HUES48 (cell line): Measurements from ENCODE around the gene KRI1.
A peak's percentile ranks its signal among the peaks of the same experiment; 100 is the strongest.
"Not testable (repeated sequence)": the region's sequence is repeated elsewhere in the genome, so short reads cannot be mapped to it uniquely, and the experiment has no call there.

ENCODE experiments used
- H3K27ac ChIP-seq: one replicate; pipeline ENCODE4 v1.7.0; 2013; ENCODE audit warnings: low read depth, low read length, inconsistent platforms
- H3K27me3 ChIP-seq: 2 replicates; pipeline ENCODE4 v1.6.1; 2013; ENCODE audit warnings: mild to moderate bottlenecking, low read length; ENCODE audit not compliant: control insufficient read depth, insufficient read depth
- H3K36me3 ChIP-seq: 2 replicates; pipeline ENCODE4 v1.6.1; 2013; ENCODE audit warnings: low read length; ENCODE audit not compliant: control insufficient read depth, insufficient read depth
- H3K4me1 ChIP-seq: 2 replicates; pipeline ENCODE4 v1.6.1; 2013; ENCODE audit warnings: mild to moderate bottlenecking, low read length; ENCODE audit not compliant: control insufficient read depth, insufficient read depth
- H3K4me3 ChIP-seq: 2 replicates; pipeline ENCODE4 v1.5.1; 2013; ENCODE audit warnings: mild to moderate bottlenecking, low read depth, low read length
- H3K9ac ChIP-seq: 2 replicates; pipeline ENCODE4 v1.6.1; 2013; ENCODE audit warnings: mild to moderate bottlenecking, low read depth, low read length, moderate library complexity
- H3K9me3 ChIP-seq: 2 replicates; pipeline ENCODE4 v1.6.1; 2013; ENCODE audit warnings: low read length; ENCODE audit not compliant: control insufficient read depth, insufficient read depth

KRI1 gene

DNA sequence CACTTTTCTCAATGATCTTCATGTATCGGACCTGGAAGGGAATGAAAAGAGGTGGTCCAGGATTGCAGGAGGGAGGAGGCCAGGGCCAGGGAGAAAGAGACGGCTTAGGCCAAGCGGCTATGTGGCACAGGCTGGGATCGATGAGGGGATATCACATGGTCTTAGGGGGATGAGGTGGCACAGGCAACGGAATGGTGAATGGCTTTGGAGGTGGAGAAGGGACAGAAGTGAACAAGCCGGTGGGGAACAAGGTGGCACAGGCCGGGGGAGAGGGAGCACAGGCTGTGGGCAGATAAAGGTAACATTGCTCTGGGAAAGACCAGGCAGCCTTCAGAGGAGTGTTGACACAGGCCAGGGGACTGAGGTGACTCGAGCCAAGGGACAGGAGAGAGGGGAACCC, 8.7 kb upstream of the KRI1 start:
- H3K36me3 ChIP-seq = peaks cover 33% of the 10 kb centered on the region
- no peak overlapping the region for H3K27ac ChIP-seq
- no peaks in the 10 kb centered on the region; the same call in 1 of the 2 replicates for H3K4me1 ChIP-seq
- no peak overlapping the region for H3K9ac ChIP-seq
- H3K9me3 ChIP-seq = no peaks in the 10 kb centered on the region
- no peaks in the 10 kb centered on the region for H3K27me3 ChIP-seq
- no peak overlapping the region for H3K4me3 ChIP-seq

DNA sequence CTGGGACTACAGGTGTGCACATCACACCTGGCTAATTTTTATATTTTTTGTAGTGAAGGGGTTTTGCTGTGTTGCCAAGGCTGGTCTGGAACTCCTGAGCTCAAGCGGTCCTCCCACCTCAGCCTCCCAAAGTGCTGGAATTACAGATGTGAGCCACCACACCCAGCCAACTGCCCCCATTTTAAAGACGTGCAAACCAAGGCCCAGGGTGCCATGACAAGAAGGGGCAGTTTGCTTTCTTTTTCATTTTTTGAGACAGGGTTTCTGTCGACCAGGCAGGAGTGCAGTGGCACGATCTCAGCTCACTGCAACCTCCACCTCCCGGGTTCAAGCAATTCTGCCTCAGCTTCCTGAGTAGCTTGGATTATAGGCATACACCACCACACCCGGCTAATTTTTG, 8.0 kb upstream of the KRI1 start:
- not testable (repeated sequence) for H3K27me3 ChIP-seq, H3K9me3 ChIP-seq, H3K4me3 ChIP-seq, H3K9ac ChIP-seq, H3K27ac ChIP-seq, H3K4me1 ChIP-seq
- H3K36me3 ChIP-seq = peaks cover 29% of the 10 kb centered on the region

DNA sequence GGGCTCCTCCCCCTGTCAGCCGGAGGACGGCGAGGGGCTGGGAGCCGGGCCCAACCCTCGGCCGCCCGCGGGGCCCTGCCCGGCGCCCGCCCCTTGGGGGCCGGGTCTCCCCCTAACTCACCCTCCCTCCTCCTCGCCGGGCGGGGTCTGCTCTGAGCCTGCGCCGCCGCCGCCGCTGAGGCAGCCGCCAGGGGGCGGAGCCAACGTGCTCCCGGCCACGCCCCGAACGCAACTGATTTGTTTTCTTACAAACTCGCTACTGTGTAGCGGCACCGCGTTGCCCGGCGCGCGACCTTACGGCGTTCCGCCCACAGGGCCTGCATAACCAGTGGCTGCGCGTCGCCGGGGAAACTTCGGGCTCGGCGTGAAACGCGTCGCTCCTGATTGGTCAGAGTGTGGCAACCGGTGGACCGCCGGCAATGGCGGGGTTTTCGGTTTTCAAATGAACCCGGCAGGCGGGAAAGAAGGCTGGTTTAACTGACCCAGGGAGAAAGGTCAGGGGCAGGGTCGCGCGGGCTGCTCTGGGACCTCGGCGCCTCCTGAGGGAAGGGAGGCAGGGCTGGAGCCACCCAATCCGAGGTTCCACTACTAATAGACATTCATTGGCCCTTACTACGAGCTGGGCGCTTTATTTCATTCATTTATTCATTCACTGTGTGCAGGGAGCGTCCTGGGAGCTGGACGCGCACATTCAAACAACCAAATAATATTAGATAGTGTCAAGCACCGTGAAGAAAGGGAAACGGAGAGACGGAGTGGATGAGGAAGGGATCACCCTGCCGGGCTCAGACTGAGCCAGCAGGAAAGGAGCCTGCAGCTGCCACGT, 3.2 kb upstream of the KRI1 start, which contains the start of gene CDKN2D:
Gene CDKN2D, minus strand, starts transcription at position 154 of the 826 bp plus-strand sequence. CDS start 326 bp downstream, outside the sequence.
- H3K4me3 ChIP-seq = peak within 1 kb of the TSS; percentile 68
- H3K9me3 ChIP-seq = no peaks in the 10 kb centered on the region
- H3K9ac ChIP-seq = peak within 1 kb of the TSS; percentile 83
- peaks cover 13% of the 10 kb centered on the region for H3K27me3 ChIP-seq
- H3K4me1 ChIP-seq = peaks cover 11% of the 10 kb centered on the region
- H3K36me3 ChIP-seq = peaks cover under 1% of the 10 kb centered on the region
- H3K27ac ChIP-seq = peak within 1 kb of the TSS; percentile 99

DNA sequence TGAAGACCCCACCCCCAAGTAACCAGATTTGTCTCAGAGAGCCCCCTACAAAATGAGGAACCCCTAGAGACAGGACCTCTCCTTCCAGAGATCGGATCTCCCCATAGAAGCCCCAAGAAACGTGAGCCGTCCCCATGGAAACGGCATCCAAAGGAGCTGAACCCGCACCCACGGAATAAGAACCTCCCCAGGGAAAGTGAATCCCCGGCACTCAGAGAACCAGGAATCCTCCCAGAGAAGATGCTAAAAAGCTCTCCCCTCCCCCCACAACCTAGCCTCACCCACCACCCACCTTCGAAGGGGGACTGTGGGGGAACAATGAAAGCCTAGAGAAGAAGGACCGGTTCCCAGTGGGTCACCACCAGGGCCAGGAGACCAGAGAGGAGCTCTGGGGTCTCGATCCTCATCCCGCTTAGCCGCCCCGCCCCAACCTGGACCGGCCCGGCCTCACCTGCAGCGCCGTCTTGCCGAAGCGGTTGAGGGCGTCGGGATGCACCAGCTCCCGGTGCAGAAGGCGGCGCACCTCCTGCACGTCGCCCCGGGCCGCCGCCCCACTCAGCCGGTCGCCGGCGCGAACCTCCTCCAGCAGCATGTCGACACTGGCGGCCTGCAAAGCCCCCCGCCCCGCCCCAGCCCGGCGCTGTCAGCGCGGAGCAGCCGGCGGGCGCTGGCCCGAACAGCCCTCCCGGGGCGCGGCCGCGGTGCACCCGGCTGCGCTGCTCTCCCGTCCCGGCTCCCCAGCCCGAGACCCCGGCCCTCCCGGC, 2.4 kb upstream of the KRI1 start:
- Histone ChIP-seq H3K27me3 (peaks cover 13% of the 10 kb centered on the region), H3K9me3 (no peaks in the 10 kb centered on the region), H3K4me3 (peak overlapping the region; percentile 58), H3K36me3 (0 out of 2 replicates have a peak, but pooled peaks cover 3% of the 10 kb centered on the region), H3K9ac (no peak overlapping the region), H3K27ac (peak overlapping the region; percentile 50), H3K4me1 (peaks cover 11% of the 10 kb centered on the region)

DNA sequence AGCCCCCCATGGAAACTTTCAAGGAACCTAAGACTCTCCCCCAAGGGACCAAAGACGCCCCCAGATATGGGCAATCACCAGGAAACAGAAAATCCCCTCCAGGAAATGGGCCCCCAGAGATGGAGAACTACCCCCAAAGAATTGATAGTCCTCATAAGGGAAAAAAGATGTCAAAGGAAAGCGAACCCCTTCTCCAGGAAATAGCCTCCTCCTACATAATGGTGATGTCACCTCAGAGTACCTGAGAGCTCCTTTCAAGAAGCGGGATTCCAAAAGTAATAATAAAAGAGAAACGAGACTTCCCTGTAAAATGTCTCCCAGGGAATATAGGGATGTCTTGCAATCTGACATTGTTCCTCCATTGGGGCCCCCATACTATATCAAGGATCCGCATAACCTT, 1.8 kb upstream of the KRI1 start:
- Histone ChIP-seq H3K27me3 (peaks cover 13% of the 10 kb centered on the region), H3K9me3 (no peaks in the 10 kb centered on the region), H3K4me3 (peak overlapping the region; percentile 58), H3K9ac (no peak overlapping the region), H3K4me1 (peaks cover 11% of the 10 kb centered on the region), H3K36me3 (peaks cover 5% of the 10 kb centered on the region), H3K27ac (no peak overlapping the region)

DNA sequence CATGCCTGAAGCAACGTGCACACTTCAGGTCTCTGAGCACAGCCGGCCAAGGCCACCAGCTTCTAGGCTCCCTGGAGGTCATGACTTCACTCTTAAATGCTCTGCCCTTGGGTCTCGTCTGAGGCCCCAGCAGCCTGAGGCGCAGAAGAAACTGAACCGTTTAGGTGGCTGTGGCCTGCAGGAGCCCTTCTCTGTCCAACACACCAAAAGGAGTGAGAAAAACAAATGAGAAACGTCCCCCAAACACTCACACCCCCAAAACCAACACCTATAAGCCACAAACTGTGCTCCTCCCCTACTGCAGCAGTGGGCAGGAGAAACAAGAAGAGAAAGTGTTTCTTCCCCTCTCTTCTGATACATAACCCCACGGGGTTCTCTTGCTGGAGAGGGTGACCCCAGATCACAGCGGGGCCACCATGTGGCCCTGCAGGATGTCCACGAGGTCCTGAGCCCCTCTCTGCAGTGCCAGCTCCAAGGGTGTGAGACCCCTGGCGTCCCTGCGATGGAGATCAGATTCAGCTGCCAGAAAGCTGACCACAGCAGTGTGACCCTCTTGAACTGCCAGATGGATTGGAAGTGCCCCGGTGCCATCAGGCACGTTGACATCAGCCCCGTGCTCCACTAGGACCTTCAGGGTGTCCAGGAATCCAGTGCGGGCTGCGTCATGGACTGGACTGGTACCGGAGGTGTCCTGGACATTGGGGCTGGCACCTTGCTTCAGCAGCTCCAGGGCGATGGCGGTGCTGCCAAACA, 1.0 kb upstream of the KRI1 start:
- Histone ChIP-seq H3K9me3 (no peaks in the 10 kb centered on the region), H3K4me1 (peaks cover 11% of the 10 kb centered on the region), H3K4me3 (no peak overlapping the region), H3K27ac (no peak overlapping the region), H3K36me3 (peaks cover 9% of the 10 kb centered on the region), H3K9ac (no peak overlapping the region), H3K27me3 (peaks cover 13% of the 10 kb centered on the region)

DNA sequence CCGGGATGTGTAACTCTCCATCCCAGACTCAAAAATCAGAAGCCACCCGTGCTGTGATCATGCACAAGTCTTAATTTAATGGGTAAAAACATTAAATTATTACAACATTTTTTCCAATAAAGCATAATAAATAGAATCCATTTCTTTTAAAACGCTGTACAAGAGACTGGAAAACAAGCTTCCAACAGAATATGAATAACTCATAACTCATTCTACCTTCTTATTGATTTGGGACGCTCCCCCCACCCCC, 523 bp upstream of the KRI1 start:
- Histone ChIP-seq H3K9me3 (no peaks in the 10 kb centered on the region), H3K9ac (no peak overlapping the region), H3K27me3 (peaks cover 13% of the 10 kb centered on the region), H3K27ac (no peak overlapping the region), H3K4me1 (peaks cover 11% of the 10 kb centered on the region), H3K36me3 (peaks cover 11% of the 10 kb centered on the region), H3K4me3 (peak overlapping the region; percentile 83)

DNA sequence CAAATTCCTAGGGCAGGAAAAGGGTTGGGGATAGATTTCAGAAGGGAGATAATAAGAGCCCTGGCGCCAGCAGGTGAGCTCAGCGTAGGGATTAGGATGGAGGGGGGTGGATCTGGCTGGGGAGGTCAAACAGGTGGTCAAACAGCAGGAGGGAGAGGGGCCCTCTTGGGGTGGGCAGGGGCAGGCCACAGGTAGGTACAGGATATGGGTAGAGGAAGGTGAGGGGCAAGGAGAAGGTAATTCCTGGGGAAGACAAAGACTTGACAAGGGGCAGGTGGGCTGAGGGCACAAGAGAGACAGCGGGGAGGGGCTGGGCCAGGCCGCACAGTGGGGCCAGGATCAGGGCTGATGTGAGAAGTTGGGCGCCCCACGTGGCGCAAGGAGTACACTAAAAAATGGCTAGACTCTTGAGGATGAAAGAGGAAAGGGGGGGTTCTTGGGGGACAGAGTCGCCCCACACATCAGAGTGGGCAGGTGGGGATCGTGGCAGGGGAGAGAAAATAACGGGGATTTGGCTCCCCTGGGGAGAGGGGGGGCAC, 713 bp downstream of the KRI1 start:
- Histone ChIP-seq H3K4me1 (peaks cover 11% of the 10 kb centered on the region), H3K36me3 (peaks cover 24% of the 10 kb centered on the region)

DNA sequence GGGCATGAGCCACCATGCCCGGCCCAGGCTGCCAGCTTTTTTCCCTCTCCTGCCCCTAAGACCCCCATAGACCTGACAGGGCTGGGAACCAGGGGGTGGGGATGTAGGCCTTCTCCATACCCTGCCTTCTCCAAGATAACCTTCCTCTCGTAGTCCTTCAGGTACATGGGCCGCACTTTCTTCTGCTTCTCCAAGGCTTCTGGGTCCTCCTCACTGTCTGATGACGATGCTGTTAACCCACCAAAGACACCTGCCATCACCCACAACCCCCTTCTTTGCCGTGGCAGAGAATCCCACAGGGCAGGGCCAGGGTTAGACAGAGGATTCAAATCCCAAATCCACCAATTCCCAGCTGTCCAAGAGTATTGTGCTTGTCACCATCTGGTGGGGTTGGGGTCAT, 3.2 kb downstream of the KRI1 start:
- Histone ChIP-seq H3K4me1 (peaks cover 6% of the 10 kb centered on the region), H3K4me3 (no peak overlapping the region), H3K9me3 (no peaks in the 10 kb centered on the region), H3K27ac (no peak overlapping the region), H3K27me3 (peaks cover 10% of the 10 kb centered on the region), H3K9ac (no peak overlapping the region), H3K36me3 (peaks cover 45% of the 10 kb centered on the region)

More for the DNA sequence above, 713 bp downstream of the KRI1 start:
- H3K9me3 ChIP-seq = no peaks in the 10 kb centered on the region
- peaks cover 13% of the 10 kb centered on the region for H3K27me3 ChIP-seq
- H3K27ac ChIP-seq = peak overlapping the region; percentile 89
- peak overlapping the region; percentile 83 for H3K4me3 ChIP-seq
- H3K9ac ChIP-seq = peak overlapping the region; percentile 75

DNA sequence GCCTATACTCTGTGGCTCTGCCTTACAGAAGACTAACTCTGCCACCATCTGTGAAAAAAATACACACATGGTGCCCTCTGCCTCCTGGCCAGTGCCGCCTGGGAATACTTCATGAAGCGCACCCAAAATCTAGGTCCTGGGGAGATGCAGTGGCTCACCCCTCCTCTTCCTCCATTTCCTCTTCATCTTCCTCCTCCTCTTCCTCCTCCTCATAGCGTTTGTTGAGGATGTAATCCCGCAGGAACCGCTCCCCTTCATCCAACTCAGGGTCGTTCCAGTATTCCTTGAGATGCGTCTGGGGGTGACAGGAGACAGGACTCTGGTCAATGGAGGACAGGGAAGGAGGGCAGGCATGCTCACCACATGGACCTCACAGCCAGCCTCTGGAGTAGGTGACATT, 5.7 kb downstream of the KRI1 start:
- Histone ChIP-seq H3K9ac (no peak overlapping the region), H3K36me3 (peaks cover 68% of the 10 kb centered on the region)

More for the DNA sequence above, 5.7 kb downstream of the KRI1 start:
- no peak overlapping the region for H3K4me3 ChIP-seq
- peaks cover 5% of the 10 kb centered on the region; the same call in 1 of the 2 replicates for H3K4me1 ChIP-seq
- no peaks in the 10 kb centered on the region for H3K9me3 ChIP-seq
- no peaks in the 10 kb centered on the region for H3K27me3 ChIP-seq
- no peak overlapping the region for H3K27ac ChIP-seq
